Measurements from ENCODE around the gene AATK. TPM values are rescaled to one million over a fixed set of nuclear protein-coding genes. Genes with fewer than 3 reads are reported as not detected.

AATK gene
- total and polyA plus RNA-seq, 2 experiments from 2014 or later, result 1.1 to 5.0 TPM

- TF ChIP-seq STAT1 (IDR thresholded peaks at IDR 0.05; ENCODE audit: unreplicated experiment) (no peak), NANOG (IDR thresholded peaks at IDR 0.05; ENCODE audit: borderline replicate concordance) (no peak), POLR2AphosphoS5 (IDR thresholded peaks at IDR 0.05; ENCODE audit: low read depth) (no peak), ZNF114 (CRISPR knock-in tag; IDR thresholded peaks at IDR 0.05) (no peak)
Observed at GRCh38 chr17:81182596-81182995, 16.6 kb upstream of the AATK start (continued).

- Histone ChIP-seq H3K9me2 (ENCODE audit: insufficient read depth) (no peaks in the 10 kb centered on the region), H3K27me3 (ENCODE audit: insufficient read depth) (no peaks in the 10 kb centered on the region), H4K20me1 (replicated peaks; ENCODE audit: insufficient read depth) (no peaks in the 10 kb centered on the region), H3K4me2 (no peak overlapping the region), H3K27ac (ENCODE audit: low read depth) (no peak overlapping the region), H2AFZ (no peak overlapping the region), H3F3A (replicated peaks; ENCODE audit: low read depth) (no peaks in the 10 kb centered on the region), H3K4me1 (ENCODE audit: insufficient read depth) (no peaks in the 10 kb centered on the region), H3K4me3 (no peak overlapping the region), H3K79me2 (replicated peaks; ENCODE audit: insufficient read depth) (no peaks in the 10 kb centered on the region), H3K36me3 (ENCODE audit: insufficient read depth) (no peaks in the 10 kb centered on the region)
- Mint-ChIP-seq H3K36me3 (ENCODE audit: low read depth) (no peaks in the 10 kb centered on the region), H3K4me3 (no peak overlapping the region), H3K27ac (no peak overlapping the region), H3K4me1 (no peaks in the 10 kb centered on the region; the same call in 2 of the 3 replicates), H3K9me3 (no peaks in the 10 kb centered on the region; the same call in 2 of the 3 replicates), H3K27me3 (ENCODE audit: insufficient read depth, low read depth, poor library complexity) (peaks cover 11% of the 10 kb centered on the region)
- ATAC-seq (no peak), DNase-seq (ENCODE audit: low spot score) (no peak)
- TF ChIP-seq NANOG (IDR thresholded peaks at IDR 0.05; ENCODE audit: borderline replicate concordance) (no peak), ETS1 (IDR thresholded peaks at IDR 0.05) (no peak), EZH2phosphoT487 (IDR thresholded peaks at IDR 0.05; ENCODE audit: unreplicated experiment) (no peak), STAT1 (IDR thresholded peaks at IDR 0.05; ENCODE audit: unreplicated experiment) (no peak), REST (IDR thresholded peaks at IDR 0.05; ENCODE audit: unreplicated experiment) (no peak), POLR2AphosphoS5 (IDR thresholded peaks at IDR 0.05; ENCODE audit: low read depth) (no peak), CTCF (conservative IDR thresholded peaks at IDR 0.05; ENCODE audit: low read depth in 2 of 2) (no peak), ZNF462 (CRISPR knock-in tag; IDR thresholded peaks at IDR 0.05) (no peak), ZNF331 (CRISPR knock-in tag; IDR thresholded peaks at IDR 0.05; ENCODE audit: low read depth) (no peak), JUNB (IDR thresholded peaks at IDR 0.05; ENCODE audit: unreplicated experiment) (no peak), ZNF114 (CRISPR knock-in tag; IDR thresholded peaks at IDR 0.05) (no peak), CREB1 (CRISPR knock-in tag; IDR thresholded peaks at IDR 0.05; ENCODE audit: low read depth) (no peak), EZH2 (IDR thresholded peaks at IDR 0.05; ENCODE audit: low read depth, unreplicated experiment) (no peak)
Observed at GRCh38 chr17:81181811-81182185, 15.8 kb upstream of the AATK start.

Measured in GM23338 (cell line).